H9 (cell line): ENCODE results near the gene CDCP2. TPM values are rescaled to one million over a fixed set of nuclear protein-coding genes. Genes with fewer than 3 reads are reported as not detected.

Experiments
- DNase-seq: peaks from one replicate; pipeline ENCODE4 v3.0.0-alpha.2; 2017
- H2AFZ ChIP-seq: one replicate; pipeline ENCODE4 v1.6.1; 2013; ENCODE audit warnings: mild to moderate bottlenecking, low read length, control low read depth, moderate library complexity
- H2AK5ac ChIP-seq: 2 replicates; pipeline ENCODE4 v1.6.1; 2013; ENCODE audit warnings: low read length, control low read depth, mixed read lengths; ENCODE audit not compliant: insufficient read length
- H2BK120ac ChIP-seq: one replicate; pipeline ENCODE4 v1.6.1; 2013; ENCODE audit warnings: low read depth, mild to moderate bottlenecking, low read length, control low read depth, inconsistent platforms; ENCODE audit not compliant: poor library complexity, severe bottlenecking
- H2BK12ac ChIP-seq: 2 replicates; pipeline ENCODE4 v1.6.1; 2013; ENCODE audit warnings: low read length, control low read depth, mixed read lengths, low read depth; ENCODE audit not compliant: insufficient read length
- H2BK15ac ChIP-seq: 2 replicates; pipeline ENCODE4 v1.6.1; 2013; ENCODE audit warnings: low read depth, low read length, control low read depth
- H2BK20ac ChIP-seq: one replicate; pipeline ENCODE4 v1.6.1; 2013; ENCODE audit warnings: low read depth, mild to moderate bottlenecking, low read length, control low read depth, inconsistent platforms; ENCODE audit not compliant: poor library complexity, severe bottlenecking
- H2BK5ac ChIP-seq: 2 replicates; pipeline ENCODE4 v1.6.1; 2013; ENCODE audit warnings: low read length, control low read depth, mixed read lengths; ENCODE audit not compliant: insufficient read length
- H3K14ac ChIP-seq: 2 replicates; pipeline ENCODE4 v1.6.1; 2013; ENCODE audit warnings: low read length, control low read depth; ENCODE audit not compliant: insufficient read depth
- H3K18ac ChIP-seq: 2 replicates; pipeline ENCODE4 v1.6.1; 2013; ENCODE audit warnings: low read depth, mild to moderate bottlenecking, mixed read lengths, low read length, control low read depth; ENCODE audit not compliant: insufficient read length
- H3K23ac ChIP-seq: 2 replicates; pipeline ENCODE4 v1.6.1; 2013; ENCODE audit warnings: low read length, control low read depth, mixed read lengths, low read depth; ENCODE audit not compliant: insufficient read length
- H3K23me2 ChIP-seq: 2 replicates; pipeline ENCODE4 v1.6.1; 2013; ENCODE audit warnings: low read depth, mild to moderate bottlenecking, mixed read lengths, low read length, control low read depth; ENCODE audit not compliant: insufficient read length, poor library complexity, severe bottlenecking
- H3K27ac ChIP-seq: 2 replicates; pipeline ENCODE4 v1.5.1; 2013; ENCODE audit warnings: low read length, control low read depth, mixed read lengths, low read depth; ENCODE audit not compliant: insufficient read length
- H3K27me3 ChIP-seq: 2 replicates; pipeline ENCODE4 v1.6.1; 2013; ENCODE audit warnings: low read length, control low read depth, inconsistent platforms; ENCODE audit not compliant: insufficient read depth
- H3K4ac ChIP-seq: 2 replicates; pipeline ENCODE4 v1.6.1; 2013; ENCODE audit warnings: low read depth, mild to moderate bottlenecking, control low read depth, inconsistent platforms, low read length, moderate library complexity
- H3K4me1 ChIP-seq: 2 replicates; pipeline ENCODE4 v1.6.1; 2013; ENCODE audit warnings: low read length, control low read depth, inconsistent platforms; ENCODE audit not compliant: insufficient read depth
- H3K4me2 ChIP-seq: 2 replicates; pipeline ENCODE4 v1.6.1; 2013; ENCODE audit warnings: low read length, control low read depth, mixed read lengths; ENCODE audit not compliant: insufficient read length, insufficient read depth
- H3K56ac ChIP-seq: 2 replicates; pipeline ENCODE4 v1.6.1; 2013; ENCODE audit warnings: low read depth, mild to moderate bottlenecking, mixed read lengths, low read length, control low read depth; ENCODE audit not compliant: insufficient read length
- H3K79me1 ChIP-seq: 2 replicates; pipeline ENCODE4 v1.6.1; 2013; ENCODE audit warnings: low read depth, mild to moderate bottlenecking, moderate library complexity, low read length, control low read depth, inconsistent platforms; ENCODE audit not compliant: insufficient read depth, poor library complexity, severe bottlenecking
- H3K79me2 ChIP-seq: 2 replicates; pipeline ENCODE4 v1.6.1; 2013; ENCODE audit warnings: low read length, control low read depth, inconsistent platforms; ENCODE audit not compliant: insufficient read depth
- H3K9ac ChIP-seq: 2 replicates; pipeline ENCODE4 v1.6.1; 2013; ENCODE audit warnings: low read length, control low read depth, mixed read lengths; ENCODE audit not compliant: insufficient read length; ENCODE audit errors: extremely low read depth
- H3K9me3 ChIP-seq: one replicate; pipeline ENCODE4 v1.6.1; 2013; ENCODE audit warnings: low read depth, low read length, inconsistent platforms; ENCODE audit not compliant: control insufficient read depth
- H3T11ph ChIP-seq: one replicate; pipeline ENCODE4 v1.6.1; 2013; ENCODE audit warnings: mild to moderate bottlenecking, low read length, control low read depth, inconsistent platforms
- H4K20me1 ChIP-seq: one replicate; pipeline ENCODE4 v1.6.1; 2013; ENCODE audit not compliant: control insufficient read depth, insufficient read length, insufficient read depth
- H4K5ac ChIP-seq: 2 replicates; pipeline ENCODE4 v1.6.1; 2013; ENCODE audit warnings: low read depth, mild to moderate bottlenecking, mixed read lengths, low read length, control low read depth; ENCODE audit not compliant: insufficient read length
- H4K8ac ChIP-seq: replicated peaks from 2 replicates; pipeline ENCODE4 v1.6.1; 2013; ENCODE audit warnings: low read length, control low read depth, mixed read lengths, low read depth; ENCODE audit not compliant: insufficient read length
- H4K91ac ChIP-seq: 2 replicates; pipeline ENCODE4 v1.6.1; 2013; ENCODE audit warnings: low read depth, mild to moderate bottlenecking, moderate library complexity, mixed read lengths, low read length, control low read depth; ENCODE audit not compliant: insufficient read length
- H3K27ac Mint-ChIP-seq, 3 experiments: 2 replicates in 2 of 3; 3 replicates in 1 of 3; pipeline ENCODE4 v1.8.0; 2020 to 2021; ENCODE audit warnings: mixed read lengths in 3 of 3, mild to moderate bottlenecking in 1 of 3, moderate library complexity in 1 of 3
- H3K27me3 Mint-ChIP-seq: 2 replicates; pipeline ENCODE4 v1.8.0; 2021; ENCODE audit warnings: low read depth, mild to moderate bottlenecking, moderate library complexity, mixed read lengths
- H3K36me3 Mint-ChIP-seq, 3 experiments: 2 replicates in 2 of 3; 3 replicates in 1 of 3; pipeline ENCODE4 v1.8.0; 2020 to 2021; ENCODE audit warnings: low read depth in 3 of 3, mixed read lengths in 3 of 3; ENCODE audit not compliant: insufficient read depth in 1 of 3
- H3K4me1 Mint-ChIP-seq, 2 experiments: 2 replicates each; pipeline ENCODE4 v1.8.0; 2020; ENCODE audit warnings: mixed read lengths in 2 of 2
- H3K4me3 Mint-ChIP-seq, 2 experiments: 2 replicates in 1 of 2; 3 replicates in 1 of 2; pipeline ENCODE4 v1.8.0; 2020 to 2021; ENCODE audit warnings: mild to moderate bottlenecking in 2 of 2, mixed read lengths in 2 of 2, moderate library complexity in 1 of 2
- H3K9me3 Mint-ChIP-seq, 2 experiments: 2 replicates in 1 of 2; 3 replicates in 1 of 2; pipeline ENCODE4 v1.8.0; 2020; ENCODE audit warnings: mild to moderate bottlenecking in 2 of 2, mixed read lengths in 2 of 2, moderate library complexity in 1 of 2
- CTCF ChIP-seq: fragments of 200-600 bp; sonication (generic); conservative IDR thresholded peaks from 3 replicates; pipeline ENCODE4 v1.8.0; 2021; ENCODE audit warnings: antibody characterized with exemption, mild to moderate bottlenecking
- WGBS: extraction: QIAGEN DNeasy Blood & Tissue Kit; methylation state at CpG from one replicate; pipeline ENCODE4 v1.1.7; 2013; ENCODE audit warnings: missing lambda C conversion rate, low lambda C conversion rate, mixed read lengths; ENCODE audit not compliant: insufficient read length; ENCODE audit errors: extremely low coverage; 5-methylcytosine and 5-hydroxymethylcytosine counted together
- total RNA-seq: library from RNA; stranded (reverse); gene quantifications from 2 replicates; pipeline ENCODE4 v1.2.1, GENCODE V29; 2021

CDCP2 gene
- total RNA-seq, 1 experiment from 2014 or later: not detected

DNA sequence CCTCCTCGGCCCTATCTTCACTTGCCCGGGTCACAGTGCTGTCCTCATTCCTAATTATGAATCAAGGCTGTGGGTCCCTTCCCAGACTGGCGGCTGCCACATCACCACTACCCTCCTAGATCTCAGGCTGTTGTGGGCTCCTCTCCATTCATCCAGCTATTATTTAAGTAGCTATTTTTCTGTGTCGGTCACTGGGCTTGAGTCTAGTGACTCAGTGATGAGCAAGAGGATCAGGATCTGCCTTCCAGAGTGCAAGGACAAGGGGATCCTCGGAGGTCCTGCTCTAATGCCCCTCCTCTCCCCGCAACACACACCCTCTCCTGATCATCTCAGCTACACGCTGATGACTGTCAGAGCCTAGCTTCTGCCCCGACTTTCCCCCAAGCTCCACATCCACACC is 34.1 kb downstream of the CDCP2 start:
- no peaks in the 10 kb centered on the region for H3K4me1 ChIP-seq
- H3K14ac ChIP-seq: no peak overlapping the region
- H4K20me1 ChIP-seq: peaks cover 5% of the 10 kb centered on the region
- H4K91ac ChIP-seq: no peak overlapping the region
- H3K27me3 Mint-ChIP-seq: peaks cover 19% of the 10 kb centered on the region
- no peak overlapping the region for H2BK15ac ChIP-seq
- H4K5ac ChIP-seq: no peak overlapping the region
- no peak overlapping the region for H3K56ac ChIP-seq
- no peak for DNase-seq
- no peak overlapping the region for H2BK120ac ChIP-seq
- H2BK20ac ChIP-seq: no peak overlapping the region
- TF ChIP-seq CTCF: no peak
- H3K18ac ChIP-seq: no peak overlapping the region
- H3K27me3 ChIP-seq: no peaks in the 10 kb centered on the region; the same call in 1 of the 2 replicates
- H3K27ac ChIP-seq: no peak overlapping the region
- H3K79me1 ChIP-seq: no peaks in the 10 kb centered on the region
- H3K9me3 Mint-ChIP-seq: no peaks in the 10 kb centered on the region
- no peak overlapping the region for H4K8ac ChIP-seq
- H3K23ac ChIP-seq: no peak overlapping the region
- H3K9ac ChIP-seq: no peak overlapping the region
- H2BK5ac ChIP-seq: no peak overlapping the region
- H3K9me3 ChIP-seq: no peaks in the 10 kb centered on the region
- H3K4me2 ChIP-seq: no peak overlapping the region
- no peak overlapping the region for H2AK5ac ChIP-seq
- H3K4me3 Mint-ChIP-seq: no peak overlapping the region
- H3K4ac ChIP-seq: no peak overlapping the region
- no peak overlapping the region for H3K27ac Mint-ChIP-seq
- no peaks in the 10 kb centered on the region for H3K36me3 Mint-ChIP-seq
- no peaks in the 10 kb centered on the region for H3K23me2 ChIP-seq
- no peak overlapping the region for H3T11ph ChIP-seq
- no CpG with 5 or more reads among the region's 8 CpGs for WGBS
- H3K79me2 ChIP-seq: no peaks in the 10 kb centered on the region
- H2AFZ ChIP-seq: no peak overlapping the region
- no peak overlapping the region for H2BK12ac ChIP-seq
- H3K4me1 Mint-ChIP-seq: peaks cover 8 to 14% of the 10 kb centered on the region in 2 experiments
